Stomach (tissue), 9 donors: ENCODE results near the gene RPL3. TPM values are rescaled to one million over a fixed set of nuclear protein-coding genes. Genes with fewer than 3 reads are reported as not detected.
A peak's percentile ranks its signal among the peaks of the same experiment; 100 is the strongest.

Source experiments
- DNase-seq, 2 donors: peaks; one replicate each; pipeline versions ENCODE4 v3.0.0 to v3.0.0-alpha.2; 2013 to 2019
- H3K27ac ChIP-seq, 5 donors: fragments of 200-600 bp in 4 of 5; sonication (generic) in 4 of 5; one replicate each; pipeline ENCODE4 v1.5.1; 2013 to 2019; ENCODE audit warnings: mild to moderate bottlenecking in 1 of 5, moderate library complexity in 1 of 5
- H3K27me3 ChIP-seq, 3 donors: fragments of 200-600 bp; sonication (generic); one replicate each; pipeline ENCODE4 v1.5.1; 2017 to 2019; ENCODE audit warnings: mixed run types in 1 of 3
- H3K36me3 ChIP-seq, 4 donors: fragments of 200-600 bp; sonication (generic); 1 replicate in 3 of 4; 2 replicates in 1 of 4; pipeline ENCODE4 v1.5.1; 2016 to 2019
- H3K4me1 ChIP-seq, 4 donors: fragments of 200-600 bp; sonication (generic); one replicate each; pipeline ENCODE4 v1.5.1; 2016 to 2019
- H3K4me3 ChIP-seq, 4 donors: fragments of 200-600 bp; sonication (generic) in 3 of 4; one replicate each; pipeline ENCODE4 v1.5.1; 2016 to 2019; ENCODE audit warnings: mild to moderate bottlenecking in 1 of 4
- H3K9me3 ChIP-seq, 4 donors: fragments of 200-600 bp; sonication (generic); one replicate each; pipeline ENCODE4 v1.5.1; 2016 to 2019
- EP300 ChIP-seq: sonication (generic); formaldehyde crosslinking; IDR thresholded peaks from one replicate; pipeline ENCODE4 v1.6.1; 2017; ENCODE audit warnings: antibody characterized with exemption
- POLR2A ChIP-seq, 4 donors: fragments of 450-650 bp; IDR thresholded peaks; one replicate each; pipeline ENCODE4 v1.6.1; 2016; ENCODE audit warnings: antibody characterized with exemption in 4 of 4, control low read depth in 2 of 4, mild to moderate bottlenecking in 1 of 4, moderate library complexity in 1 of 4
- POLR2AphosphoS5 ChIP-seq, 3 donors: sonication (generic); formaldehyde crosslinking; IDR thresholded peaks; one replicate each; pipeline ENCODE4 v1.6.1; 2016; ENCODE audit warnings: antibody characterized with exemption in 3 of 3
- WGBS, 5 donors: extraction: QIAGEN DNeasy Blood & Tissue Kit in 3 of 5; methylation state at CpG; one replicate each; pipeline versions ENCODE4 v1.1.5 to v1.1.7; 2013 to 2018; 5-methylcytosine and 5-hydroxymethylcytosine counted together
- intact Hi-C: fragments of 100-400 bp; cut with DNase I; formaldehyde crosslinking; loops from one replicate; pipeline ENCODE4 v1.15.1; 2023; ENCODE audit warnings: low total_unique reads
- polyA plus RNA-seq, 3 donors: library from polyadenylated mRNA; stranded (reverse); fragments of 200-250 nt; gene quantifications; one replicate each; pipeline ENCODE4 v1.2.3, GENCODE V29; 2013
- total RNA-seq, 5 donors: library from RNA; depleted of rRNA; stranded (reverse); fragments of >200 nt; gene quantifications; one replicate each; pipeline versions ENCODE4 v1.1.0 to v1.2.3, GENCODE V29; 2014 to 2016
- TF ChIP-seq, protein P1 (sequence below), 7 experiments: fragments of 450-650 bp in 4 of 7; fragments of 200-600 bp in 3 of 7; sonication (generic) in 3 of 7; IDR thresholded peaks; one replicate each; pipeline ENCODE4 v1.5.1; 2016 to 2019; ENCODE audit warnings: antibody characterized with exemption in 7 of 7, control low read depth in 2 of 7, mild to moderate bottlenecking in 1 of 7
- donor health status: healthy with polysubstance abuse.
- donor health status: Bipolar disorder and iron deficiency.
- donor health status: healthy.

Gene RPL3
- total and polyA plus RNA-seq, 8 donors, result 940 to 5,267 (median 2,482) TPM

DNA sequence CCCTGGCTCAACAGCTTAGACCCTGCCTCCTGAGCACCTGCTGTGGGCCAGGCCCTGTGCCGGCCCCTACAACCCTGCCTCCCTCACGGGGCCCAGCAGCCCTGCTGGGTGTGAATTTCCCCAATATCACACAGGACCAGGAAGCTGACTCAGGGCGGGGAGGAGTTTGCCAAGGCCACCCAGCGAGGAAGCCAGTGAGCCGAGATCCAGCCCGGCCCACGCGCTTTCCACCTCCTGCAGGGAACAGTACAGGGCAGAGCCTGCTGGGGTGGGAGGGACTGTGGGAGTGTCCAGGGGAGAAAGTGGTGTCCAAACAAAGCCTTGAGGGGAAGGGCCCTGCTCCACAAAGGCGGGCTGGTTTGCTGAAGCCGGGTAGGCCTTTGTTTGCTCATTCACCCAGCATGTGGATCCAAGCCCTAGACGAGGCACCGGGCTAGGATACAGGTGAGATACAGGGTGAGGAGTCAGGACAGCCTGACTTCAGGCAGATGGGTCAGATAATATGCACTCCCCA is 26.8 kb downstream of the RPL3 start:
- peaks cover 39 to 60% (median 49%) of the 10 kb centered on the region in 4 donors for H3K4me1 ChIP-seq
- no peaks in the 10 kb centered on the region for H3K27me3 ChIP-seq
- WGBS, 5 donors, result 13 to 37% (median 16%) methylated on average over 9 to 12 of the region's 12 CpGs
- H3K4me3 ChIP-seq, result no peak overlapping the region
- H3K36me3 ChIP-seq, result no peaks in the 10 kb centered on the region
- H3K9me3 ChIP-seq, result no peaks in the 10 kb centered on the region
- peak; percentile 92 to 93 for DNase-seq
- intact Hi-C loops, result no loop called here
- TF ChIP-seq, protein P1, sequence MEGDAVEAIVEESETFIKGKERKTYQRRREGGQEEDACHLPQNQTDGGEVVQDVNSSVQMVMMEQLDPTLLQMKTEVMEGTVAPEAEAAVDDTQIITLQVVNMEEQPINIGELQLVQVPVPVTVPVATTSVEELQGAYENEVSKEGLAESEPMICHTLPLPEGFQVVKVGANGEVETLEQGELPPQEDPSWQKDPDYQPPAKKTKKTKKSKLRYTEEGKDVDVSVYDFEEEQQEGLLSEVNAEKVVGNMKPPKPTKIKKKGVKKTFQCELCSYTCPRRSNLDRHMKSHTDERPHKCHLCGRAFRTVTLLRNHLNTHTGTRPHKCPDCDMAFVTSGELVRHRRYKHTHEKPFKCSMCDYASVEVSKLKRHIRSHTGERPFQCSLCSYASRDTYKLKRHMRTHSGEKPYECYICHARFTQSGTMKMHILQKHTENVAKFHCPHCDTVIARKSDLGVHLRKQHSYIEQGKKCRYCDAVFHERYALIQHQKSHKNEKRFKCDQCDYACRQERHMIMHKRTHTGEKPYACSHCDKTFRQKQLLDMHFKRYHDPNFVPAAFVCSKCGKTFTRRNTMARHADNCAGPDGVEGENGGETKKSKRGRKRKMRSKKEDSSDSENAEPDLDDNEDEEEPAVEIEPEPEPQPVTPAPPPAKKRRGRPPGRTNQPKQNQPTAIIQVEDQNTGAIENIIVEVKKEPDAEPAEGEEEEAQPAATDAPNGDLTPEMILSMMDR (IDR thresholded peaks at IDR 0.05), result no peak
- peak; percentile 15 to 89 (median 69) for TF ChIP-seq POLR2AphosphoS5 (IDR thresholded peaks at IDR 0.05)
- no peak for TF ChIP-seq EP300
- TF ChIP-seq POLR2A (IDR thresholded peaks at IDR 0.05), result no peak
- H3K27ac ChIP-seq, result peak overlapping the region; percentile 70 to 93 (median 85)

DNA sequence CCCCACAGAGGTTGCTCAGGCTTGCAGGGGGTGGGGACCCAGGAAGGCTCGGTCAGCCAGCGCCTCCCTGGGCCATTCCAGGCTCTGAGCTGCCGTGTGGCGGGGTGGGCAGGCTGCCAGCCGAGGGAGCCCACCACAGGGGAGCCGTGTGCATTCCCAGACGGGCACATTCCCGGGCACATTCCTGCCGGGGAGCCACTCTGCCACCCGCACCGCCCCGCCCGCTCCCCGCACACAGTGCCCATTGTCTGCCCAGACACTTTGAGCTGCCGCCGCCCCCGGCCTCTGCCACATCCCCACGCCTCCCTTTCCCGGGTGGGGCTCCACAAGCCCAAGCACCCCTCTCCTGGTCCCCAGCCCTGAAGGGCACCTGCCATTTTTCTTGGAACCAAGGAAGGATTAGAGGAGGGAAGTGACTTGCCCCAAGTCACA is 27.4 kb downstream of the RPL3 start:
- peak in 1 of 2 donors; percentile 81 for DNase-seq
- WGBS, 5 donors, result 46 to 71% (median 53%) methylated on average over 9 to 19 of the region's 19 CpGs
- peaks cover 33 to 54% (median 44%) of the 10 kb centered on the region in 4 donors for H3K4me1 ChIP-seq
- no peaks in the 10 kb centered on the region for H3K9me3 ChIP-seq
- H3K27ac ChIP-seq, result peak overlapping the region; percentile 70 to 93 (median 85)
- intact Hi-C loops, result no loop called here
- H3K36me3 ChIP-seq, result no peaks in the 10 kb centered on the region
- H3K4me3 ChIP-seq, result no peak overlapping the region
- TF ChIP-seq POLR2A (IDR thresholded peaks at IDR 0.05) (no peak), POLR2AphosphoS5 (IDR thresholded peaks at IDR 0.05) (no peak), EP300 (no peak)
- TF ChIP-seq, protein P1 (IDR thresholded peaks at IDR 0.05), result no peak
- H3K27me3 ChIP-seq, result no peaks in the 10 kb centered on the region

DNA sequence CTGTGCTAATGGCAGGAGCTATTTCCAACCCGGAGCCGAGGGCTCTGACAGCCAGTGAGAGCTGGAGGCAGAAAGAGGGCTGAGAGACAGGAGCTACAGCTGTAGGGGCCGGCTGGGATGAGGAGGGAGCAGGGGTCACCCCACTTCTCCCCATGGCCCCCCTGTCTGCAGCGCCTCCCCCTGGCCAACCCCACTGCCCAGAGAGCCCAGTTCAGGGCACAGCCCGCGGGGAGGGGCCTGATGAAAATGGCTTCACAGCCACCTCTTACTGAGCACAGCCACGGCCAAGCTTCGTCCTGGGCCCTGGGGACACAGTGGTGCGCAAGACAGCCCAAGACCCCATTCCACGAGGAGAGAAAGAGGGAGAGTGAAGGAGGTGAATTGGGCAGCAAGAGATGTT is 27.9 kb downstream of the RPL3 start:
- Histone ChIP-seq H3K4me1 (peaks cover 28 to 49% (median 39%) of the 10 kb centered on the region in 4 donors), H3K27me3 (no peaks in the 10 kb centered on the region), H3K9me3 (no peaks in the 10 kb centered on the region), H3K36me3 (no peaks in the 10 kb centered on the region), H3K27ac (peak overlapping the region in 4 of 5 donors; percentile 70 to 86 (median 82)), H3K4me3 (no peak overlapping the region)
- no peak for TF ChIP-seq POLR2AphosphoS5 (IDR thresholded peaks at IDR 0.05)
- TF ChIP-seq POLR2A (IDR thresholded peaks at IDR 0.05), result no peak
- TF ChIP-seq, protein P1 (IDR thresholded peaks at IDR 0.05), result no peak
- TF ChIP-seq EP300, result no peak
- no peak for DNase-seq
- WGBS, 5 donors, result 87 to 96% (median 94%) methylated on average over 8 to 10 of the region's 10 CpGs
- intact Hi-C loops, result no loop called here

DNA sequence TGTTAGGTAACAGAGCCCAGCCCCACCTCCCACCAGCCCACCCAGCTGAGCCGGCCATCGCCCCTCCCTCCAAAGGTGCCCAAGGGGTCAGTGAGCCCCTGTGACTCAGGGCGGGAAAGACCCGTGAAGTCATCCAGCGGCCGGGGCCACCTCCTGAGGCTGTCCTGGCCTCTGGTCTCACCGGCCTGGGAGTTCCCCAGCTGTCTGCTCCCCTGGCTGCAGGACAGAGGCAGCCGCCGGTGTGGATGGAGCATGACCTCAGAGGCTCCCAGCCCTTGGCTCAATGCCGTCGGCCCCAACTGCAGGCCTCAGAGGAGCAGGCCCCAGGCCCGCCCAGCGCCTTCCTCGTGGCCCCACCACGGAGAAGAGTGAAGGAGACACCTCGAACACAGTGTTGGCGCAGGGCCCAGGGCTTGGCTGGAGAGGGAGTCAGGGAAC is 28.7 kb downstream of the RPL3 start:
- no peak overlapping the region for H3K4me3 ChIP-seq
- peak; percentile 63 to 75 for DNase-seq
- no peaks in the 10 kb centered on the region for H3K9me3 ChIP-seq
- TF ChIP-seq POLR2AphosphoS5 (IDR thresholded peaks at IDR 0.05) (no peak), EP300 (no peak), POLR2A (IDR thresholded peaks at IDR 0.05) (no peak)
- TF ChIP-seq, protein P1 (IDR thresholded peaks at IDR 0.05), result no peak
- peak overlapping the region in 3 of 5 donors; percentile 70 to 86 (median 85) for H3K27ac ChIP-seq
- intact Hi-C loops, result no loop called here
- H3K27me3 ChIP-seq, result no peaks in the 10 kb centered on the region
- WGBS, 5 donors, result 26 to 33% (median 30%) methylated on average over 7 to 17 of the region's 17 CpGs
- H3K36me3 ChIP-seq, result no peaks in the 10 kb centered on the region
- H3K4me1 ChIP-seq, result peaks cover 25 to 44% (median 37%) of the 10 kb centered on the region in 4 donors
